ENCODE measurements around the gene SNRNP27.
A peak's percentile ranks its signal among the peaks of the same experiment; 100 is the strongest.

Gene SNRNP27

GRCh38 chr2:69916106-69916505, 22.4 kb downstream of the SNRNP27 start:
- DNase-seq (ENCODE audit: low spot score) = no peak

- DNase-seq (ENCODE audit: low spot score) = peak; percentile 79
Observed at GRCh38 chr2:69917852-69918251, 24.1 kb downstream of the SNRNP27 start.

- no peak for DNase-seq (ENCODE audit: low spot score)
Observed at GRCh38 chr2:69918401-69918800, 24.6 kb downstream of the SNRNP27 start.

DNA sequence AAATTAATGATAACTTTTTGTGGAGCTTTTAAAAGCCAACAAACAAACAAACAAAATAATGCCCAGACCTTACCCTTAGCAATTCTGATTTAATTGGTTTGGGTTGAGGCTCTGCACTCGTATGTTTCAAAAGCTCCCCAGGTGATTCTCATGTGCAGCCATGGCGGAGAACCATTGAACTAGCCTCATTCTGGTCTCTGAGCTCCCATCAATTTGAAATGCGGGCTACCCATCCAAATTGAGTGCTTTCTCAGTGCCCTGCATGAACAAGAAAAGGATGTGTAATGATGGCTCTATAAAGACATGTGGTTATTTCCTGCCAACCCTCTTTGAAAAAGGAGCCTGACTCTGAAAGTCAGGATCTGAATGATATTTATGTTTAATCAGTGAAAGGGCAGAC, 29.4 kb downstream of the SNRNP27 start:
- no peak for DNase-seq (ENCODE audit: low spot score)

GRCh38 chr2:69926849-69927515, 33.2 kb downstream of the SNRNP27 start:
- no peak for DNase-seq (ENCODE audit: low spot score)

GRCh38 chr2:69931832-69932595, 38.3 kb downstream of the SNRNP27 start:
- no peak for DNase-seq (ENCODE audit: low spot score)

GRCh38 chr2:69932596-69932922, 38.8 kb downstream of the SNRNP27 start:
- no peak for DNase-seq (ENCODE audit: low spot score)

DNA sequence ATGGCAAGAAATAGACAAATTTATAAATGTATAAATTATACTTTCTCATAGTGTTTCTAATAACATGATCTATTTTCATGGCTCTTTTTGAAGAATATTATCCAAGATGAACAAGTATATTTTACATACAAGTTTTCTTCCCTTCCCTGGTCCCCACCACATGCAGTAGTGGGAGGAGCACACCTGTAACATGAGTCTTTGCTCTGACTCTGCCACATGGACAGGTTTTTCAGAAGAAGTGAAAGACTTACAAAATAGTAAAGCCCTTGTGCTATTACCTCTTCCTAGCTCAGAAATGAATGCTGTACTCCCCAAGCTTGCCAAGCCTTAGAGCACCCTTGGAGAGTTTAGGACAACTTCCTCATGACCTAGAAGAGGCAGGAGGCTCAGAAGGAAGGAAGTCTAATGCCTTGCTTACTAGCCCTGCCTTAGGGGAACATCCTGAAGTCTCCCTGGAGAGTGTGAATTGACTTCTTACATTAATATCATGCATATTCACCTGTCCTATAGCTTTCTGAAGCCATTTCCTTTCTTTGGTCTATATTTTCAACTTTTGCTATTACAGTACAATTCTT, 39.6 kb downstream of the SNRNP27 start:
- DNase-seq (ENCODE audit: low spot score) = no peak

- peak; percentile 95 for DNase-seq (ENCODE audit: low spot score)
Observed at GRCh38 chr2:69933839-69934613, 40.3 kb downstream of the SNRNP27 start.

GRCh38 chr2:69934614-69934908, 40.8 kb downstream of the SNRNP27 start:
- DNase-seq (ENCODE audit: low spot score) = no peak

GRCh38 chr2:69935011-69935410, 41.3 kb downstream of the SNRNP27 start:
- DNase-seq (ENCODE audit: low spot score) = no peak

DNA sequence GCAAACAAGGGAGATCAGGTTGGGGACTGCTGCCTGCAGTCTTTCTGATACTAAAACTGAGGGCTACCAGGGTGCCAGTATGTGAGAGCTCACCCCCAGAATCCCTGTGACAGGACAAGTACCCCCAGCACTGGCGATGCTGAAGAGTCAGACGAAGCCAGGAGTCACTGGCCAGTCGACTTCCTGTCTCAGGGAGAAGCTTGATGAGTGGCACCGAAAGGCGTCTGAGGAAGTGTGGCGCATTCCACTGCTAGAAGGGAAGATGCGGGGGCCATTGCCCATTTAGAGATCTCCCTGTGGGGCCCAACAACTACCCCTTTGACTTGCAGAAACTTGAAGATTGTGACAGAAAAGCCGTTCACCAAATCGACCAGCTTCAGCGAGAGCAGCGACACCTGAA, 43.1 kb downstream of the SNRNP27 start:
- peak; percentile 74 for DNase-seq (ENCODE audit: low spot score)

DNA sequence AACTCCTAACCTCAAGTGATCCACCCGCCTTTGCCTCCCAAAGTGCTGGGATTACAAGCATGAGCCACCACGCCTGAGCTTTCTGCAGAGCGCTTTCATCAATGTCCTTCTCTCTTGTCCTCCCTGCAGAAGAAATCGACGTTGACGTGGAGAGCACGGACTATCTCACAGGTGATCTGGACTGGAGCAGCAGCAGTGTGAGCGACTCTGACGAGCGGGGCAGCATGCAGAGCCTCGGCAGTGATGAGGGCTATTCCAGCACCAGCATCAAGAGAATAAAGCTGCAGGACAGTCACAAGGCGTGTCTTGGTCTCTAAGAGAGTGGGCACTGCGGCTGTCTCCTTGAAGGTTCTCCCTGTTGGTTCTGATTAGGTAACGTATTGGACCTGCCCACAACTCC, 44.2 kb downstream of the SNRNP27 start:
- DNase-seq (ENCODE audit: low spot score) = no peak

- no peak for DNase-seq (ENCODE audit: low spot score)
Observed at GRCh38 chr2:69939722-69940121, 46.0 kb downstream of the SNRNP27 start.

GRCh38 chr2:69940691-69941090, 46.9 kb downstream of the SNRNP27 start:
- DNase-seq (ENCODE audit: low spot score) = no peak

DNA sequence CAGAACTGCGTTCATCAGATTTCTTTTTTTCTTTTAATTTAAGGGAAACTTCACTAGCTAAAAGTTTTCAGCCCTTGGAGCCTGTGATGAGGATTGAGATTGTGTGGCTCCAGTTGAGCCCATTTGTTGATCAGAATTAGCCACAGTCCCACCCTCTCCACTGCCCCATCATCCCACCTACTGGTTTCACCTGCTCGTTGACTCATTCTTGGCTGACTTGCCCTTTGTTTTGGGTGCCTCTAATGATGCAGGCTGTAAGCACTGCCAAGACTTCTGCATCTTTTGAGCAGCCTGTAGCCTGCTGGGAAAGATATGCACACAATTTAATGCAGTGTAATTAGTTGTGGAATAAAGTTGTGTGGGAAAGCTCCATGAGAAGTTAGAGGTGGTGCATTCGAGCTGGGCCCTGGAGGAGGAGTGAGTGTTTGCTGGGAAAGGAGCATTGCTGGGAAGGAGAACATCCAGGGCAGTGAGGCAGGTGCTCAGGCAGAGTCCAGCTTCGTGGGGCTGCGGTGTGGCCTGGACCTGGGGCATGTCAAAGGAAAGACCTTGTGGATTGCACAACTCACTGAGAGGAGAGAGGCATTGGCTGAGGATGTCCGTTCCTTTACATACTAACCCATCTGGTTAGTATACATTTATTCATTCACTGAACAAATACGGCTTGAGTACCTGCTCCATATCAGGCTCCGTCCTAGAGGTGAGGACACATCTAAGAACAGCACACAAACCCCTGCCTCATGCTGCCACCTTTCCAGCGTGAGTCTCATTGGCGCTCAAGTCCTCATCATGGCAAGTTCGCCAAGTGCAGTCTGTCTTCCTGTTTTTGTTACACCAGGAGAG, 49.5 kb downstream of the SNRNP27 start:
- DNase-seq (ENCODE audit: low spot score) = no peak

DNA sequence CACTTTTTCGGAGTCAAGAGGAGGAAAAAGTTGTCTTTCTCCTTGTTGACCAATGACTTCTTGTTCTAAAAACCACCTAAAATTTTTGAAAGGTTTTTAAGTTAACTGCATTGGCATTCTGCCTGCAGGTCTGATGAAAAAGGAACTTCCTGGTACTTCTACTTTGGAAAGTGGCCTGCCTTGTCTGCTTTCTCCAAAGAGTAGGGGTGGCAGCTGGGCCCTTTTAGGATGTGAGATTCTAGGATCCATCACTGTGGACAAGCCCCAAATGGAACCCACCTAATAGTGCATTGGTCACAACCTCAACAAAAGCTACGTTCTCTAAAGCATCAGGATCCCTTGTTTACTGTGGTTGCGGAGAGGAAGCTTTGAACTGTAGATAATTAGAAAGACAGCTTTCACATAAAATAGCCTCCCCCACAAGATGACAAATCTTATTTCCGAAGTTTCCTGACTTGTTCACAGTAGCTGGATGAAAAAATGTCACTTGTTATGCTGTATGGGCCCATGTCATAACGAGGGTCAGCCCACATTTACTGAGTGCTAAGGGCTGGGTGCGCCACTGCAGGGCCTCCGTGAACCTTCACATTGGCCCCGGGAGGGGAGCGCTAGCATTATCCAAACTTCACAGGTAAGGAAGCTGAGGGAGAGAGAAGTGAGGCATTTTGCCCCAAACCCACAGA, 50.2 kb downstream of the SNRNP27 start:
- DNase-seq (ENCODE audit: low spot score) = no peak

GRCh38 chr2:69944756-69945155, 51.0 kb downstream of the SNRNP27 start:
- no peak for DNase-seq (ENCODE audit: low spot score)

GRCh38 chr2:69945441-69945840, 51.7 kb downstream of the SNRNP27 start:
- DNase-seq (ENCODE audit: low spot score) = peak; percentile 10

DNA sequence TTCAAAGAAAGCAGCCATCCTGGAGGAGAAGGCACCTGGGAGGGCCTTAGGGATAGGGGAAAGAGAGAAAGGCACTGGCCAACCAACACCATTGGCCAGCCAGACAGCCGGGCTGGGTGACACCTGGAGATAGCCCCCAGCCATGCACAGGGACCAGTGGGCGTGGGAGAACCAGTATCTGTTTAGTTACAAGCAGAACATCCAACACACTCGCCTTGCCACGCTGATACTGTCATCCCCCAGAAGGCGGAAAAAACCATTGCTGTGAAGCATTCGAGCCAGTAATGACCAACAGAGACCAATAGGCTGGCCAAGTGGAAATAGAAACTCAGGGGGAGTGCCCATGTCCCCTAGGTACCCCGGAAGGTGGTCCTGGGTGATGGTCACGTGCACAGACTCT, 52.2 kb downstream of the SNRNP27 start:
- no peak for DNase-seq (ENCODE audit: low spot score)

Data from kidney capillary endothelial cell (primary cell).